Epithelial cell of proximal tubule (primary cell): Measurements from ENCODE around the gene FCGR1A. TPM values are rescaled to one million over a fixed set of nuclear protein-coding genes. Genes with fewer than 3 reads are reported as not detected.
A peak's percentile ranks its signal among the peaks of the same experiment; 100 is the strongest.
"Not testable (repeated sequence)": the region's sequence is repeated elsewhere in the genome, so short reads cannot be mapped to it uniquely, and the experiment has no call there.

Source experiments
- DNase-seq: peaks from one replicate; pipeline ENCODE4 v3.0.0-alpha.2; 2011; ENCODE audit warnings: low read depth
- H3K4me3 ChIP-seq: 2 replicates; pipeline ENCODE4 v1.5.1; 2011; ENCODE audit warnings: low read depth, mild to moderate bottlenecking, low read length
- total RNA-seq: library from RNA; depleted of rRNA; stranded (reverse); fragments of >200 nt; gene quantifications from 2 replicates; pipeline ENCODE4 v1.2.3, GENCODE V29; 2015
- TF ChIP-seq, protein P1 (sequence below): conservative IDR thresholded peaks from 2 replicates; pipeline ENCODE4 v1.5.1; 2012; ENCODE audit warnings: low read depth, mild to moderate bottlenecking, low read length

FCGR1A gene
- total RNA-seq, 1 donor from 2014 or later = not detected

DNA sequence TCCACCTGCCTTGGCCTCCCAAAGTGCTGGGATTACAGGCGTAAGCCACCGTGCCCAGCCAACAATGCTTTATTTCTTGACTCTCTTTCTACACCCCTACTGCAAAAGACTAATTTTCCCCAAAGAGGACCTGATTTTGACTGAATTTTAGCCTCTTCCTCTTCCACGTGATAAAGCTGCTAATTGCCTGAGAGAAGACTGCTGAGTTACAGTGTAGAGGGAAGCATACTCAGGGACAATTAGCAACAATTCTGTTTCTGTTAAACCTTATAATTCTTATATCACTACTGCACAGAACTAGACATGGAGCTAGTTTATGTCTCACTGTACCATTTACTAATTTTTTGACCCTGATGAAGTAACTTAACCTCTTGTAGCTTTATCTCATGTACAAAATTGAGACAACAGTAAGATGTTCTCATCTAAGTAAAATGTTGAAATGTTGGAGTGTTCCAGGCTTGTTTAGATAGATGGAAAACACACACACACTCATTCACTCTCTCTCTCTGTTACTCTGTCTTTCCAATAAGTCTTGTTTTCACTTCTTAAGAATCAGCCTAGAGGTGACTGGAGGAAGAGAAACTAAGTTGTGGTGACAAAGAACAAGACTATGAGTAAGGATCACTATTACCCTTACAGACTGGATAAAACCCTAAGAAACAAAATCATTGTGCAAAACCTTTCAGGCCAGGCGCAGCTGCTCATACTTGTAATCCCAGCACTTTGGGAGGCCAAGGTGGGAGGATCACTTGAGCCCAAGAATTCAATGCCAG lies 10.7 kb upstream of the FCGR1A start:
- H3K4me3 ChIP-seq, DNase-seq: not testable (repeated sequence)

DNA sequence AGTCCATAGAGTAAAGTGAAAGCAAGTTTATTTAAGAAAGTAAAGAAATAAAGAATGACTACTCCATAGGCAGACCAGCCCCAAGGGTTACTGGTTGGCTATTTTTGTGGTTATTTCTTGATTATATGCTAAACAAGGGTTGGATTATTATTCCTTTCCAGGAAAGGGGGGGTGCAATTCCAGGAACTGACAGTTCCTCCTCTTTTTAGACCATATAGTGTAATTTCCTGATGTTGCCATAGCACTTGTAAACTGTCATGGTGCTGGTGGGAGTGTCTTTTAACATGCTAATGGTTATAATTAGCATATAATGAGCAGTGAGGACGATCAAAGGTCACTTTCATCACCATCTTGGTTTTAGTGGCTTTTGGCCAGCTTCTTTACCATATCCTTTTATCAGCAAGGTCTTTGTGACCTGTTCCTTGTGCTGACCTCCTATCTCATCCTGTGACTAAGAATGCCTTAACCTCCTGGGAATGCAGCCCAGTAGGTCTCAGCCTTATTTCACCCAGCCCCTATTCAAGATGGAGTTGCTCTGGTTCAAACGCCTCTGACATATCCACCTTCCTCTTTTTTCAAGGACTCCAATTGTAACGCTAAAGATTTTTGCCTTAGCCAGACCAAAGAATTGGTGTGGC lies 6.9 kb upstream of the FCGR1A start:
- not testable (repeated sequence) for DNase-seq, H3K4me3 ChIP-seq

DNA sequence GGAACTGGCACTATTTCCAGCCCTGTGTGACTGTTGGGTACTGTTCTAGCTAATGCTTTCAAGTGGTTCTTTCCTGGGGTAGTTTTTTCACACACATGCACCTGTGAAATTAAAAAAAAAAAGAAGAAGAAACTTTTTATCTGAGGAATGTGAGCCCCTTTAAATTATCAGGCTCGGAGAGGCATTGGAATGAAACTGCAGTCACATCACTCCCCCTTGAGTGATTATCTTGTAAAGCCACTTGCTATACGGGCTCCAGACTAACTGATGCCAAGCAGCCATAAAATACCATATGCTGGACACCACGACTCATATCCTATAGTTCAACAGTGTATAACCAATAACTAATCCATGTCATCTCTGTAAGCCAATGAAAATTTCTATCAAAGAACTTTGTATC lies 5.4 kb upstream of the FCGR1A start:
- H3K4me3 ChIP-seq, DNase-seq: not testable (repeated sequence)

DNA sequence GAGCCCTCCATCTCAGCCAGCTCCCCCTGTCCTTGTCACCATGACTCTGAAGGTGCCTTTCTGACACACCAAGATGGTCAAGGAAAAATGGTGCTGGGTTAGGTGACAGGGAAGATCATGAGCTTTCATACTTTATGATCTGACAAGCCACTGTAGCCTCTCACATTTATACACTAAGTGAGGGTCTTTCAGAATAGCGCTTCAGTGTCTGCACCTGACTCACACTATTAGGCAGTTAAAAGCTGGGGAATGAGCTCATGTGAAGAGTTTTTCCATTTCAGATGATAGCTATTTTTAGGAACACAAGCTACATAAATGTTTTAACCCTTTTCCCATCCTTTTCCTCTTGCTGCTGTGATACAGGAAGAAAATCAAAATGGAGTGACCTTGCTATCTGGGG lies 4.2 kb upstream of the FCGR1A start:
- H3K4me3 ChIP-seq, DNase-seq: not testable (repeated sequence)

DNA sequence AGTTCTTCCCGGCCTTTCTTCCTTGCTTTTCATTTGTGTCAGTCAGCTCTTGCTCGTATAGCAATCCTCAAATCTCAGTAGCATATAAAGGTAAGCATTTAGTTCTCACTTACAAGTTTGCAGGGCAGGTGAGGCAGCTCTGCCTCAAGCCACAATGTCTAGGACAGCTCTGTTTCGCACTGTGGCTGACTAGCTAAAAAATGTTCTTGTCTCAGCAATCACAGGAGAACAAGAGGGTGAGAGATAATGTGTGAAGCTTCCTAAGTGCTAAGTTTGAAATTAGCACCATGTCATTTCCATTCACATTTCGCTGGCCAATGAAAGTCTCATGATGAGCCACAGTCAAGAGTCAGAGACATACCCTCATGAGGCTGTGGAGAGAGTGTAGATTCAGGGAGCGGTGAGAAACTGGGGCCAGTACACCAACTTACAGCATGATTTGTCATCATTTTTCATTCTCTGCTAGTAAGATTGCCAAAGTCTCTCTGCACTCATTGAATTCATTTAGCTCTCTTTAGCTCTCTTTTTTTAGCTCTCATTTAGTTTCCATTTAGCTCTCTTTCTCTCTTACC lies 995 bp upstream of the FCGR1A start:
- DNase-seq, H3K4me3 ChIP-seq: not testable (repeated sequence)

DNA sequence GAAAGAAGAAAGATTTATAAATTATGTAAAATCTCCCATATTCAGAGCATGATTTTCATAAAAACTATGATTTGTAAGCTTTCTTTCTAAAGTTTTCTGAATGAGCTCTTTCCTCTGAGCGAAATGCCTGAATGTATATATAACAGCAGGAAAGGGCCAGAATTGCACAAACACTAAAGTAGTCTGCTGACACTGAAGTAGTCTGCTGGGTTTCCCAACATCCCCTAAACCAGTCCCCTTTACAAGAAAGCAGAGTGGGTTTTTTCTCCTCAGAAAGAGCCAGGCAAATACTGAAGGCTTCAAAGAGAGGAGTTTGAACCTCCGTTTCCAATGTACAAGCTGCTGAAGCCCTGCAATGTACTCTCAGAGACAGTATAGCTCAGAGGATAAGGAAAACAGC lies 795 bp downstream of the FCGR1A start:
- not testable (repeated sequence) for DNase-seq, H3K4me3 ChIP-seq

DNA sequence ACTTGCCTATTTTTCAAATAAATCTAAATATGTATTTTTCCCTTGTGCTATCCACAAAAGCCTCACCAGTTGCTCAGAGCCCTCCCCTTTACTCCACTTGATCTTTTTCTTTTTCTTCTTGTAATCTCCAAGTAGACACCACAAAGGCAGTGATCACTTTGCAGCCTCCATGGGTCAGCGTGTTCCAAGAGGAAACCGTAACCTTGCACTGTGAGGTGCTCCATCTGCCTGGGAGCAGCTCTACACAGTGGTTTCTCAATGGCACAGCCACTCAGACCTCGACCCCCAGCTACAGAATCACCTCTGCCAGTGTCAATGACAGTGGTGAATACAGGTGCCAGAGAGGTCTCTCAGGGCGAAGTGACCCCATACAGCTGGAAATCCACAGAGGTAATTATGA lies 1.4 kb downstream of the FCGR1A start:
- not testable (repeated sequence) for DNase-seq, H3K4me3 ChIP-seq

DNA sequence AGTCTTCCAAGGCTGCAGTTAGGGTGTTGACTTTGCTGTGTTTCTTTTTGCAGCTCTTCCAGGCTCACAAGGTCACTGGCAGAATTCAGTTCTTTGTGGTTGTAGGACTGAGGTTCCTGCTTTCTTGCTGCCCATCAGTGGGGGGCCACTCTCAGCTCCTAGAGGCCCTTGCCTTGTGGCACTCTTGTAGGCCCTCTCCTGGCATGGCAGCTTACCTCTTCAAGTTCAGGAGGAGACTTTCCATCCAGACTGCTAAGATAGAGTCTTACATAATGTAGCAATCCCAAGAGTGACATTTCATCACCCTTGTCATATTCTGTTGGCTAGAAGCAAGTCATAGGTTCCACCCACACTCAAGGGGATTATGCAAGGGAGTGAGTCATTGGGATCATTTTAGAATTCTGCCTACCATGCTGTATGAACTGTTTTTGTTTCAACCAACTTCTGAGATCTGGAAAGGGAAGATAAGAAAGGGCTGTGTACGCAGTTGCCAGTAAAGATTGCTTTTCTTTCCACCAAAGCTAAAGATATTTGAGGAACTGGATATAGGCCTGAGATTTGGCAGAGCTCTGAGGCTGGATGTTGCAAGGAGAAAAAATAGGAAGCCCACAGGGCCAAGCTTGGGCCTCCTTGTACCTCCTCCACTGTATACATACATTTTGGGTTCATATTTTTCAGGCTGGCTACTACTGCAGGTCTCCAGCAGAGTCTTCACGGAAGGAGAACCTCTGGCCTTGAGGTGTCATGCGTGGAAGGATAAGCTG lies 5.4 kb downstream of the FCGR1A start:
- DNase-seq, H3K4me3 ChIP-seq: not testable (repeated sequence)

DNA sequence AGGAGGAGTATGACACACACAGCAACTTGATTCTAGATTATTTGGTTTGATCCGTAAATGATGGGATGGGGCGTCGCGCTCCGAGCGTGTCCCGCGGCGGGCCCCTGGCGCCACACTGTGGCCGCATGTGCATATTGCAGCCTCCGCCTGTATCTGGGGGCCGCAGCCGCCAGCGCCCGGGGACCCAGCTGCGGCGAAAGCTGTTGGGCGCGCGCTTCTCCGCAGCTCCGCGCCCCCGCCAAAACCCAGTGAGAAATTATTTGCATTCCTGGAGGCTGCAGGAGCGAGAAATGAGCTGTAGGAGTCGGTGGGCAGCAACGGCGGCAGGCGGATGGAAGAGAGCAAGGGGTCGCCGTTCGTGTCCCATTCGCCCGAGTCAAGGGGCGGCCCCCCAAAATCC lies 10.0 kb downstream of the FCGR1A start:
- not testable (repeated sequence) for DNase-seq

DNA sequence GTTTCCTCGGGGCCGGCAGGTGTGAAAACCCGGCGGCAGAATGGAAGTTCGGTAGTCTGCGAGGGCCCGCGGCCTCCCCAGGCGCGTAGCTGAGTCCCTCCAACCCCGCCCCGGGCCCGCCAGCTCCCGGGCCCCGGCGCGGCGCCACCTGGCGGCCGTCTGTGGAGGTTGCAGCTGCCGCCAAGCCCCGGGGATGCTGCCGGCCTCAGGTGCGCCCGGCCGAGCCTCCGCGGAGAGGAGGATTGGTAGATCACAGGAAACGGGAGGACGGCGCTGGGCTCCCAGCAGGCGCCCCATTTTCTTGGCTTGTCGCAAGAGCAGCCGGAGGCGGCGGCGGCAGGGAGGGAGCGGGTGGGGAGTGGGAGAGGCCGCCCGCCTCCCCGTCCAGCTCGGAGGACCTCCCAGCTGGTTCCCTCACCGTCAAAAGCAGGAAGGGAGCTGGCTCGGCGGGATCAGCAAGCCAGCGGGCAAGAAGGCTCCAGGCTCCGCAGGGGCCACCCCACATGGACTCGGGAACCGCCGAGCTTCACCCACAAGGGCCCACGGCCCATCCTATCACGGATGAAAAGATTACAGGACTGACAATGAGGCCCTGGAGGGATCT lies 10.5 kb downstream of the FCGR1A start:
- DNase-seq = not testable (repeated sequence)
- H3K4me3 ChIP-seq = peak overlapping the region; percentile 56

More for the DNA sequence above, 10.0 kb downstream of the FCGR1A start:
- H3K4me3 ChIP-seq = peak overlapping the region; percentile 56
- TF ChIP-seq, protein P1, sequence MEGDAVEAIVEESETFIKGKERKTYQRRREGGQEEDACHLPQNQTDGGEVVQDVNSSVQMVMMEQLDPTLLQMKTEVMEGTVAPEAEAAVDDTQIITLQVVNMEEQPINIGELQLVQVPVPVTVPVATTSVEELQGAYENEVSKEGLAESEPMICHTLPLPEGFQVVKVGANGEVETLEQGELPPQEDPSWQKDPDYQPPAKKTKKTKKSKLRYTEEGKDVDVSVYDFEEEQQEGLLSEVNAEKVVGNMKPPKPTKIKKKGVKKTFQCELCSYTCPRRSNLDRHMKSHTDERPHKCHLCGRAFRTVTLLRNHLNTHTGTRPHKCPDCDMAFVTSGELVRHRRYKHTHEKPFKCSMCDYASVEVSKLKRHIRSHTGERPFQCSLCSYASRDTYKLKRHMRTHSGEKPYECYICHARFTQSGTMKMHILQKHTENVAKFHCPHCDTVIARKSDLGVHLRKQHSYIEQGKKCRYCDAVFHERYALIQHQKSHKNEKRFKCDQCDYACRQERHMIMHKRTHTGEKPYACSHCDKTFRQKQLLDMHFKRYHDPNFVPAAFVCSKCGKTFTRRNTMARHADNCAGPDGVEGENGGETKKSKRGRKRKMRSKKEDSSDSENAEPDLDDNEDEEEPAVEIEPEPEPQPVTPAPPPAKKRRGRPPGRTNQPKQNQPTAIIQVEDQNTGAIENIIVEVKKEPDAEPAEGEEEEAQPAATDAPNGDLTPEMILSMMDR = peak; percentile 38

DNA sequence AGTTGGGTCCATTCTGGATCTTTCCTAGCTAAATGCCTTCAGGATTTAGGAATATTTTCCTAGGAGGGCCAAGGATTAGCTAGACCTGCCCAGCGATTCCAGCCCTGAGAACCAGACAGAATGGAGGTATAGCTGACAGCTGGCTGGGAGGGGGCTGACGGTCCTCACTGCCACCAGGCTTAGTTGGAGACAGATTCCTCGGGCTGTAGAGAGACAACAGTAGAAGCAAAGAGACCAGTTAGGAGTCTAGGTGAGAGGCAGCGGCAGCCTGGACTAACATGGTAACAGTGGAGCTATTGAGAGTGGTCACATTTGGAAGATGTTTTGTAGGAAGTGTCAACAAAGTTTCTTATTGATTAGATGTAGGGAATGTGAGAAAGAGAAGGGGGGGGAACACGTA lies 11.4 kb downstream of the FCGR1A start:
- DNase-seq, H3K4me3 ChIP-seq: not testable (repeated sequence)

DNA sequence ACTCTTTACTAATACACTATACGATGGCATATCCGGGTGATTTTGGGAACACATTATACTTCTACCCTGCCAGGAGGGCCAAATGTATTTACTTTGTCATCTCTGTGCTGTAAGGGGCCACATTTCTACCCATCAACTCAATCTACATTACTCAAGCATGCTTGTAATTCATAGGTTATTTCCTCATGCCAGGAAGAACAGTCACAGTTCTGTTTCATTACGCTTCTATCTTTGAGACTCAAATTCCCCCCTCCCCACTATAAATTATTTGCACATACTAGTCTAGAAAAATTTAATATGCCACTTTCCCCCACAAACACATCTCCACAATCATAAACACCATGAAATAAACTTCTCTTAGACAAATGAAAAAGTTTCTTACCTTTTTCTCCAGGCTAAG lies 19.1 kb downstream of the FCGR1A start:
- DNase-seq, H3K4me3 ChIP-seq: not testable (repeated sequence)

DNA sequence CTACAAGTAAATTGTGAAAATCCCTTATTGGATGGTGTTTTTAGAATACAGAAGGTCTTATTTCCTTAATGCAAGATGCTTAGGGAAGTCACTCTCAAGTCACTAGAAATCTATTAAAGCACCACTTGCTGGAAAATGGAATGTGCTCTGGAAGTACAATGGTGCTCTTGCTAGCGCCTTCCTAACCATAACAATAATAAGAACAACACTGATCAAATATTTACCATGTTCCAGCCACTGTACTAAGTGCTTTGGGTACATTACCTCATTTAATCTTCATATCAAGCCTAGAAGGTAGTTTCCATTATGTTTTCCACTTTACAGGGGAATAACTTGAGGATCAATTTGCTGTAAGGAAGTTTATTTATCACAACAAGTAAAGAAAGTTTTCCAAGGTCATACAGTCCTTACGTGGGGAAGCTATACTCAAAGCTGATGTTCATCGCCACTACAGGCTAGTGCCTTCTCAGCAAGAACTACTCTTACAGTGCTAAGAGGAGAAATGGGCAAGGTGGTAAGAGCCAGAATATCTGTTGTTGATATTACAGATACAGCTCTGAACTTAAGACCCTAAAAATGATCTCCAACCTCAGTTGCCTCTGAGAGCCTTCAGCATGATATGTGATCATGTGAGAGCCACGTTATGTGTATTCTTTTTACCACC lies 22.1 kb downstream of the FCGR1A start:
- H3K4me3 ChIP-seq, DNase-seq: not testable (repeated sequence)

DNA sequence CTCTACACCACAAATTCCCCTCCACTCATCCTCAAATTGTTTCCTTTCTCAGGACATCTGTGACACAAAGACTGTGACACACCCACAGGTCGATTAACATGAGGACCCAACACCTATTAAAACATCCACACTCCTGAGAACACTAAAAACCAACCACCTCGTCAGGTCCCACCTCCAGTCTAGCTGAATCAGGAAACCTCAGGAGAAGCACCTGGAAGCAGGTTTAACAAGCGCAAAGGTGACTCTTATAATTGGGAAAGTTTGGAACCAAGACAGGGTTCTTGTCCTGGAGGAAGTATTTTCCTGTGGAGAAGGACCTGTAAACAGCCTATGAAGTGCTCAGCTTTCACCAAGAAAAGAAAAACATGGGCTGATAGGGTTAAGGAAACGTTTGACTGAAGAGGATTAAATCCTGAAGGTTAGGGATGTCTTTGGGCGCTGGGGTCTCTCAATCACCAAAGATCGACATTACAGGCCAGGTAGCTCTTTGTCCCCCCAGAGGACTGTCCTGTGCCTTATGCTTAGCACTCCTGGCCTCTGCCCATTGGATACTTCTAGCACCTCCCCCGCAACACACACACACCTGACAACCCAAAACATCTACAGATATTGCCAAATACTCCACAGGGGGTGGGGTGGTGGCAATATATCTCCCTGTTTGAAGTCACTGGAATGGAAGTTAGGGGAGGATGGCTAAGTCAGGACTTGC lies 28.4 kb downstream of the FCGR1A start:
- H3K4me3 ChIP-seq, DNase-seq: not testable (repeated sequence)

DNA sequence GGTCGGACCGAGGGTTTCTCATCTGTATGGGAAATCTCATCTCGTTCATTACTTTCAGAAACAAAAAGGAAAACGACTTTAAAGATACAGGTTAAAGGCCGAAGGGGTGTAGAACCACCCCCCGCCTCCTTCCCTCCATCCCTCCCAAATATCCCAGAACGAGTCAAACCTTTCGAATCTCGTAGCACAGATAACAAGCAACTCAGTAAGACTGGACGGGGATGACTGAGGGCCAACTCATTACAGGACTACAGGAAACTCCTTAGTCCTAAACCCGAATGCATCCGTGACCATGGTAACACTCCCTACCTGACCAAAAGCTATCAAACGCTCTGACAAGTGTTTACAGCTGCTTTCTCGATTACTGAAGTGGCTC lies 29.0 kb downstream of the FCGR1A start:
- H3K4me3 ChIP-seq = peak overlapping the region; percentile 44
- not testable (repeated sequence) for DNase-seq
